ENCODE data around the gene TNNI3.
"Not testable (repeated sequence)": the region's sequence is repeated elsewhere in the genome, so short reads cannot be mapped to it uniquely, and the experiment has no call there.

Gene TNNI3

GRCh38 chr19:55112246-55112776, 45.2 kb downstream of the TNNI3 start:
- no peak for DNase-seq

- DNase-seq = no peak
Measured at GRCh38 chr19:55111238-55111831, 46.2 kb downstream of the TNNI3 start.

- DNase-seq = no peak
Measured at GRCh38 chr19:55109527-55110291, 47.8 kb downstream of the TNNI3 start.

- DNase-seq = not testable (repeated sequence)
Measured at GRCh38 chr19:55107252-55107651, 50.3 kb downstream of the TNNI3 start.

- DNase-seq = no peak
Measured at GRCh38 chr19:55106591-55106990, 50.9 kb downstream of the TNNI3 start.

- no peak for DNase-seq
Measured at GRCh38 chr19:55105237-55105636, 52.3 kb downstream of the TNNI3 start.

- no peak for DNase-seq
Measured at GRCh38 chr19:55103190-55103589, 54.3 kb downstream of the TNNI3 start.
